Left lung (tissue), 10 donors: Measurements from ENCODE around the gene AGK. TPM values are rescaled to one million over a fixed set of nuclear protein-coding genes. Genes with fewer than 3 reads are reported as not detected.

Experiments used
- ATAC-seq: fragments of 200-7000 bp; cut with Tn5 transposase; one replicate; pipeline ENCODE4 v1.9.1; 2020; ENCODE audit warnings: moderate library complexity
- DNase-seq, 4 donors: peaks; one replicate each; pipeline ENCODE4 v3.0.0-alpha.2; 2013 to 2020
- H3K27ac ChIP-seq, 2 donors: fragments of 200-600 bp; sonication (generic) in 1 of 2; one replicate each; pipeline versions ENCODE4 v1.5.0 to v1.8.0; 2020 to 2021
- H3K27me3 ChIP-seq, 2 donors: fragments of 200-600 bp; sonication (generic) in 1 of 2; one replicate each; pipeline versions ENCODE4 v1.5.0 to v1.8.0; 2020 to 2021
- H3K36me3 ChIP-seq, 2 donors: fragments of 200-600 bp; sonication (generic) in 1 of 2; one replicate each; pipeline versions ENCODE4 v1.5.0 to v1.8.0; 2020 to 2021
- H3K4me1 ChIP-seq, 2 donors: fragments of 200-600 bp; one replicate each; pipeline ENCODE4 v1.8.0; 2021
- H3K4me3 ChIP-seq, 2 donors: fragments of 200-600 bp; sonication (generic) in 1 of 2; one replicate each; pipeline versions ENCODE4 v1.5.0 to v1.8.0; 2020 to 2021; ENCODE audit warnings: mild to moderate bottlenecking in 1 of 2
- H3K9me3 ChIP-seq, 2 donors: fragments of 200-600 bp; sonication (generic) in 1 of 2; one replicate each; pipeline versions ENCODE4 v1.5.0 to v1.8.0; 2020 to 2021
- CTCF ChIP-seq, 2 donors: fragments of 200-600 bp; sonication (generic) in 1 of 2; IDR thresholded peaks; one replicate each; pipeline versions ENCODE4 v1.5.0 to v1.8.0; 2021; ENCODE audit warnings: antibody characterized with exemption in 2 of 2
- intact Hi-C, 2 donors: fragments of 100-400 bp; cut with DNase I; formaldehyde crosslinking; loops; one replicate each; pipeline versions ENCODE4 v1.11.2 to v1.14.2; 2022
- polyA plus RNA-seq, 6 donors: library from polyadenylated mRNA; unstranded; fragments of 120-200 nt; gene quantifications; one replicate each; pipeline ENCODE4 v1.2.1, GENCODE V29; 2013; ENCODE audit not compliant: insufficient read length in 6 of 6
- total RNA-seq, 2 donors: library from RNA; stranded (reverse); fragmentation: NEBNext Ultra II Directional; extraction: Animal tissue kit (Norgen Biotek cat#: 25700); gene quantifications; one replicate each; pipeline ENCODE4 v1.2.1, GENCODE V29; 2021
- donor health status: DM: no; HTN: yes; CAD: no.
- donor health status: DM: no; HTN: no; CAD: no.

Gene AGK
- total and polyA plus RNA-seq, 8 donors, result 24.4 to 40.6 (median 36.8) TPM

- intact Hi-C loops, result no loop called here
- ATAC-seq, result no peak
- no peak for TF ChIP-seq CTCF (IDR thresholded peaks at IDR 0.05)
- no peaks in the 10 kb centered on the region for H3K36me3 ChIP-seq
- peaks cover 0 to 5% of the 10 kb centered on the region in 2 donors for H3K4me1 ChIP-seq
- DNase-seq, result no peak
- H3K9me3 ChIP-seq, result peaks cover 0 to 5% of the 10 kb centered on the region in 2 donors
- H3K4me3 ChIP-seq, result no peak overlapping the region
- no peak overlapping the region for H3K27ac ChIP-seq
- H3K27me3 ChIP-seq, result peaks cover 16 to 50% of the 10 kb centered on the region in 2 donors
Measured at GRCh38 chr7:141512597-141512996, 38.6 kb upstream of the AGK start.

GRCh38 chr7:141513720-141514119 is 37.5 kb upstream of the AGK start:
- ATAC-seq (no peak), DNase-seq (no peak)
- intact Hi-C loops, result no loop called here
- Histone ChIP-seq H3K36me3 (no peaks in the 10 kb centered on the region), H3K27me3 (peaks cover 16 to 50% of the 10 kb centered on the region in 2 donors), H3K27ac (no peak overlapping the region), H3K9me3 (peaks cover 0 to 5% of the 10 kb centered on the region in 2 donors), H3K4me3 (no peak overlapping the region), H3K4me1 (peaks cover 0 to 5% of the 10 kb centered on the region in 2 donors)
- TF ChIP-seq CTCF (IDR thresholded peaks at IDR 0.05), result no peak

GRCh38 chr7:141515941-141516340 is 35.3 kb upstream of the AGK start:
- no peak for ATAC-seq
- Histone ChIP-seq H3K27me3 (peaks cover 16 to 32% of the 10 kb centered on the region in 2 donors), H3K36me3 (no peaks in the 10 kb centered on the region), H3K9me3 (peaks cover 0 to 5% of the 10 kb centered on the region in 2 donors), H3K4me1 (peaks cover 0 to 5% of the 10 kb centered on the region in 2 donors), H3K27ac (no peak overlapping the region), H3K4me3 (no peak overlapping the region)
- no peak for DNase-seq
- intact Hi-C loops, result no loop called here
- TF ChIP-seq CTCF (IDR thresholded peaks at IDR 0.05), result no peak

- Histone ChIP-seq H3K27ac (no peak overlapping the region), H3K9me3 (no peaks in the 10 kb centered on the region), H3K27me3 (no peaks in the 10 kb centered on the region), H3K4me1 (no peaks in the 10 kb centered on the region), H3K36me3 (no peaks in the 10 kb centered on the region), H3K4me3 (no peak overlapping the region)
- no peak for TF ChIP-seq CTCF (IDR thresholded peaks at IDR 0.05)
- intact Hi-C loops, result no loop called here
- no peak for ATAC-seq
- DNase-seq, result no peak
Measured at GRCh38 chr7:141519623-141520022, 31.6 kb upstream of the AGK start.

GRCh38 chr7:141522657-141523342 is 28.4 kb upstream of the AGK start:
- no peak for DNase-seq
- H3K4me1 ChIP-seq, result no peaks in the 10 kb centered on the region
- ATAC-seq, result no peak
- TF ChIP-seq CTCF (IDR thresholded peaks at IDR 0.05), result no peak
- no peaks in the 10 kb centered on the region for H3K9me3 ChIP-seq
- intact Hi-C loops, result no loop called here
- H3K27ac ChIP-seq, result no peak overlapping the region
- H3K36me3 ChIP-seq, result no peaks in the 10 kb centered on the region
- H3K4me3 ChIP-seq, result no peak overlapping the region
- H3K27me3 ChIP-seq, result peaks cover 0 to 2% of the 10 kb centered on the region in 2 donors
